HEK293 (cell line): Measurements from ENCODE around the gene LNPK.

Experiments used
- KLF10 ChIP-seq: fragments of 450-650 bp; IDR thresholded peaks from 2 replicates; pipeline ENCODE4 v1.5.1; 2018; ENCODE audit warnings: missing biosample characterization, mild to moderate bottlenecking, missing genetic modification characterization
- TRIM28 ChIP-seq: IDR thresholded peaks from 2 replicates; pipeline ENCODE4 v1.6.1; 2011; ENCODE audit warnings: low read length, control low read depth, borderline replicate concordance
- YY1 ChIP-seq: fragments of 450-650 bp; formaldehyde crosslinking; IDR thresholded peaks from 2 replicates; pipeline ENCODE4 v1.5.1; 2018; ENCODE audit warnings: missing biosample characterization, missing genetic modification characterization
- ZIC2 ChIP-seq: fragments of 450-650 bp; formaldehyde crosslinking; IDR thresholded peaks from 2 replicates; pipeline ENCODE4 v1.5.1; 2016; ENCODE audit warnings: missing biosample characterization, missing genetic modification characterization
- ZNF24 ChIP-seq: fragments of 450-650 bp; formaldehyde crosslinking; IDR thresholded peaks from 2 replicates; pipeline ENCODE4 v1.5.1; 2016; ENCODE audit warnings: missing biosample characterization, missing genetic modification characterization
- ZNF530 ChIP-seq: fragments of 450-650 bp; formaldehyde crosslinking; IDR thresholded peaks from 2 replicates; pipeline ENCODE4 v1.5.1; 2016; ENCODE audit warnings: low read depth, missing biosample characterization, missing genetic modification characterization
- TF ChIP-seq, protein P1 (sequence below): fragments of 450-650 bp; formaldehyde crosslinking; IDR thresholded peaks from 2 replicates; pipeline ENCODE4 v1.5.1; 2016; ENCODE audit warnings: missing biosample characterization, missing genetic modification characterization
- TF ChIP-seq, protein P2 (sequence below): fragments of 450-650 bp; formaldehyde crosslinking; IDR thresholded peaks from 2 replicates; pipeline ENCODE4 v1.5.1; 2016; ENCODE audit warnings: missing biosample characterization, missing genetic modification characterization

DNA sequence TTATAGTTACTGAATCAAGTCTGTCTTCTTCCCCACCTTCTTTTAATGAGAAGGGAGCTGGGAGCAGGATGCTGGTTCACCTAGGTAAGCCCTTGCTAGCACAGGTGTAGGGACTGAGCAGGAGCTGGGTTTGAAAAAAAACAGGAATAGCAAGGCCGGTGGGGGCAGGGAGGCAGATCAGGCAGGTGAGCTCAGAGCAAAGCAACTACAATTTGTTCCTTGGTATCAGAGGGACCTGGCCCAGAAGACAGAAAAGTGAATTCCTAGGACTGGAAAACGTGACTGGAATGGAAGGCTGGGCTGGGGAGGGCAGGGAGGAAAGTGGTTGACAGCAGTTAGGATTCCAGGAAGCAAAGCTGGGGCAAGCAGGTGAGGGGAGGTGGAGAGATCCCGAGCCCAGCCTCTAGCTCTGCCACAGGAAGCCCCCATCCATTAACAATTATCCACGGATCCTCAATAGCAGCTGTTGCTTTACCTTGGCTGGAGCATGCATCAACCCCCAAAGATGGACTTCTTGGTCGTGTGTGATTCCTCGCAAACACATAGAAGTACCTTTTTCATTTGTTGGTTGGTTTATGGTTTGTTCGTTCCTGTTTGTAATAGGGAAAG is 118.4 kb downstream of the LNPK start:
- TF ChIP-seq ZNF24 (tag by site-specific recombination), result no peak
- no peak for TF ChIP-seq TRIM28
- TF ChIP-seq, protein P1, sequence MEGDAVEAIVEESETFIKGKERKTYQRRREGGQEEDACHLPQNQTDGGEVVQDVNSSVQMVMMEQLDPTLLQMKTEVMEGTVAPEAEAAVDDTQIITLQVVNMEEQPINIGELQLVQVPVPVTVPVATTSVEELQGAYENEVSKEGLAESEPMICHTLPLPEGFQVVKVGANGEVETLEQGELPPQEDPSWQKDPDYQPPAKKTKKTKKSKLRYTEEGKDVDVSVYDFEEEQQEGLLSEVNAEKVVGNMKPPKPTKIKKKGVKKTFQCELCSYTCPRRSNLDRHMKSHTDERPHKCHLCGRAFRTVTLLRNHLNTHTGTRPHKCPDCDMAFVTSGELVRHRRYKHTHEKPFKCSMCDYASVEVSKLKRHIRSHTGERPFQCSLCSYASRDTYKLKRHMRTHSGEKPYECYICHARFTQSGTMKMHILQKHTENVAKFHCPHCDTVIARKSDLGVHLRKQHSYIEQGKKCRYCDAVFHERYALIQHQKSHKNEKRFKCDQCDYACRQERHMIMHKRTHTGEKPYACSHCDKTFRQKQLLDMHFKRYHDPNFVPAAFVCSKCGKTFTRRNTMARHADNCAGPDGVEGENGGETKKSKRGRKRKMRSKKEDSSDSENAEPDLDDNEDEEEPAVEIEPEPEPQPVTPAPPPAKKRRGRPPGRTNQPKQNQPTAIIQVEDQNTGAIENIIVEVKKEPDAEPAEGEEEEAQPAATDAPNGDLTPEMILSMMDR (tag by site-specific recombination), result no peak
- TF ChIP-seq, protein P2, sequence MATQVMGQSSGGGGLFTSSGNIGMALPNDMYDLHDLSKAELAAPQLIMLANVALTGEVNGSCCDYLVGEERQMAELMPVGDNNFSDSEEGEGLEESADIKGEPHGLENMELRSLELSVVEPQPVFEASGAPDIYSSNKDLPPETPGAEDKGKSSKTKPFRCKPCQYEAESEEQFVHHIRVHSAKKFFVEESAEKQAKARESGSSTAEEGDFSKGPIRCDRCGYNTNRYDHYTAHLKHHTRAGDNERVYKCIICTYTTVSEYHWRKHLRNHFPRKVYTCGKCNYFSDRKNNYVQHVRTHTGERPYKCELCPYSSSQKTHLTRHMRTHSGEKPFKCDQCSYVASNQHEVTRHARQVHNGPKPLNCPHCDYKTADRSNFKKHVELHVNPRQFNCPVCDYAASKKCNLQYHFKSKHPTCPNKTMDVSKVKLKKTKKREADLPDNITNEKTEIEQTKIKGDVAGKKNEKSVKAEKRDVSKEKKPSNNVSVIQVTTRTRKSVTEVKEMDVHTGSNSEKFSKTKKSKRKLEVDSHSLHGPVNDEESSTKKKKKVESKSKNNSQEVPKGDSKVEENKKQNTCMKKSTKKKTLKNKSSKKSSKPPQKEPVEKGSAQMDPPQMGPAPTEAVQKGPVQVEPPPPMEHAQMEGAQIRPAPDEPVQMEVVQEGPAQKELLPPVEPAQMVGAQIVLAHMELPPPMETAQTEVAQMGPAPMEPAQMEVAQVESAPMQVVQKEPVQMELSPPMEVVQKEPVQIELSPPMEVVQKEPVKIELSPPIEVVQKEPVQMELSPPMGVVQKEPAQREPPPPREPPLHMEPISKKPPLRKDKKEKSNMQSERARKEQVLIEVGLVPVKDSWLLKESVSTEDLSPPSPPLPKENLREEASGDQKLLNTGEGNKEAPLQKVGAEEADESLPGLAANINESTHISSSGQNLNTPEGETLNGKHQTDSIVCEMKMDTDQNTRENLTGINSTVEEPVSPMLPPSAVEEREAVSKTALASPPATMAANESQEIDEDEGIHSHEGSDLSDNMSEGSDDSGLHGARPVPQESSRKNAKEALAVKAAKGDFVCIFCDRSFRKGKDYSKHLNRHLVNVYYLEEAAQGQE (tag by site-specific recombination), result no peak
- TF ChIP-seq ZIC2 (tag by site-specific recombination), result no peak
- TF ChIP-seq ZNF530, result no peak
- TF ChIP-seq KLF10 (tag by site-specific recombination), result no peak
- no peak for TF ChIP-seq YY1 (tag by site-specific recombination)
